HG03196 (cell line): ENCODE measurements around the gene ACSS1.

Experiments used
- ATAC-seq: cut with Tn5 transposase; IDR thresholded peaks from one replicate; pipeline ENCODE4 v1.9.1; 2021; ENCODE audit not compliant: unreplicated experiment

ACSS1 gene

GRCh38 chr20:24980291-24981053 lies 77.5 kb downstream of the ACSS1 start:
- ATAC-seq = no peak

DNA sequence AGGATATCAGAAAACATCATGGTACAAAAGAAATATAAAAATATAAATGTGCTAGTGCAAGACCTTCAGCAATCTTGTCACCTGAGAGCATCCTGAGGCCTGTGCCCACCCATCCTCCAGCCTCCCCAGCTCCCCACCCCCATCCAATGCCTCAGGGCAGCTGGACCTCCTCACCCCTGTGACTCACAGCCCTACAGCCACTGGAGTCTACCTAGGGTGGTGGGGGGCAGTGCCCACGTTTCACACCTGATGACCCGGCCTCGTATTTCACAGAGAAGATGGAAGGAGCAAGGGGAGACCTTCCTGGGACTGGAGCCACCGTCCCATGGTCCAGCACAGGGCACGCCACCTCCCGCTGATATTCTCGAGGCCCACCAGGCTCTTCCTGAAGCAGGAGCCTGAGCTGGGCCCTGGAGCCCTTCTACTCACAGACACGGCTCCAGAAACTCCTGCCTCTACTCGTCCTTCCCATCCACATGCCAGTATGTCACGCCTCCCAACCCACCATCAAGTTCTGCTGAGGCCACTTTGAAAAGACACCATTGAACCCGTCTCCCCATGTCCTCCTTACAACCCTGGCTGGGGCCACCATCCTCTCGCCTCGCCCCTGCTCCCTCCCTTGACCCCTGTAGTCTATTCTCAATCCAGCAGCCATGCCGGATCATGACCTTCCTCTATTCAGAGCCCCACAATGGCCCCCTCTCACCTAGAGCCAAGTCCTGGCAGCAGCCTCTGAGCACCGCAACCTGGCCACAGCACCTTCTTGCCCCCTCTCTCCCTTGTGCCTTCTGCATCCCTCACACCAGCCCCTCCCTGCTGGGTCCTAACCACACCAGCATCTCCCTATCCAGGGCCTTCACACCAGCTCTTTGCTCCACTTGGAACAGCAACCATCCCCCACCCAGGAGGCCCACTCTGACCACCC lies 78.6 kb downstream of the ACSS1 start:
- ATAC-seq = no peak

DNA sequence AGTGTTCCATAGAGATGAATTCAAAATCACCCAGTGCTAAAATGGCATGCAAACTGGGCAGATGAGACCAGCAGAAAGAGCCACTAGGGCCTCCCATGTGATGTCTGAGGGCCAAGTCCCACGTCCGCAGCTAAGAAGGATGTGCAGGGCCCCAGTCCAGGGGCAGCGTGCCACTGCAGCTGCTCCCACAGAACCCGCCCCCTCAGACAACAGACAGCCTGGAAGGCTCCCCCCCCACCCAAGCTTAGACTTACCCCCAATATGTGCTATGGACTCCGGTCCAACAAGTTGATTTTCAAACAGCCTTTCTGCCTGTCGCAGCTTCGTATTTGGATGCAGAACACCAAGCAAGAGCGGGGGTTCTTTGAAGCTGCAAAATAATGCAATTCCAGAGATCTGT lies 79.4 kb downstream of the ACSS1 start:
- ATAC-seq = no peak

DNA sequence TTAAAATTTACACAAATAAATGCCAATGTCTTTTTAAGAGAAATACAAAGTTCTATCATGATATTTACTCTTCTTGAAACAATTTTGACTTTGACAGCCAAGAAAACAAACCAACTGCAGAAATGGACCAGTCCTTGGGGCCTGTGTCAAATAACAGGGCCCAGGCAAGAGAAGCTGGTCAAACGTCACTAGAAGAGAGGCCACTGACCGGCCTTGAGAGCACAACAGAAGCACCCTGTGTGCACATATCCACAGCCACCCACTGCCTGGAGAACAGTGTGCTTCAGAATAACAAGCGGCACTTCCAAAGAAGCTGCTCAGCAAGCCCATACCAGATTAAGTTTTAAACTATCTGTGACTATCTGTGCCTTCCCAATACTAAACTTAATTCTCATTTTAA lies 80.1 kb downstream of the ACSS1 start:
- no peak for ATAC-seq

- no peak for ATAC-seq
Observed at GRCh38 chr20:24977336-24977735, 80.6 kb downstream of the ACSS1 start.

- no peak for ATAC-seq
Observed at GRCh38 chr20:24972341-24972740, 85.6 kb downstream of the ACSS1 start.

- no peak for ATAC-seq
Observed at GRCh38 chr20:24971376-24972101, 86.4 kb downstream of the ACSS1 start.

GRCh38 chr20:24970754-24971153 lies 87.2 kb downstream of the ACSS1 start:
- no peak for ATAC-seq

- ATAC-seq = no peak
Observed at GRCh38 chr20:24970030-24970553, 87.8 kb downstream of the ACSS1 start.

DNA sequence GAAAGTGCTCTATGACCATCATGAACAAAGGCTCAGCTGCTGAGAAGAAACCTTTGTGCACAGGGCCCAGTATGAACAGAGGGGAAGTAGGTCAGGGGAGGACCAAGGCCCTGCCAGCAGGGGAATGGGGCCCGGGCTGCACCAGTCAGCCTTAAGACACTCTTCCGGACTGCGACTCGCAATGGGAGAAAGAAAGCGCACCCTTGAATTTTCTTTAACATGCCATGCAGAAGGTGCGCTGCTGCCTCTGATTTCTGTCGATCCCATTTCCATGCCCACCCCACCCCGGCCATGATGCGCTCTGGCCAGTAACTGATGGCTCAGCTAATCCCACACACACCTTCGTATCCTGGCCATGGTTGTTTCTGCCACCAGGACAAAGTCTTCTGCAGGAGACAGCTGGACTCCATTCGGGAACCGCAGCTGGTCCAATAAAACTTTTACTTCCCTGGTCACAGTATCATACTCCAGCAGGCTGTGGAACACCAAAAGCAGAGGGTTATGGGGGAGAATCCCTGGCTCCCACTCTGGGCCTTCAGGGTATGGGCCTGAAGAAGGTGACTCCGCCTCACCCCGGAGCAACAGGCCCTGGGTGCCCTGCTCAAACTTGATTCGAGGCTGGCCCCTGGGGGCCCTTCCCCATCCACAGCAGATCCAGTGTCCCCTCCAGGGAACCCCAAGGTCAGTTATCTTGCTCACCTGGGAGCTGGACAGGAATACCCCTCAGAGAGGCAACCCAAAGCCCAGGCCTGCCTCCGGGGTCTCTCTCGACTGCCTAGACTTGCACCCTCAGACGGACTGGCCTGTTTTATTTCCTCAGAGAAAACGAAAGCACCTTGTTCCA lies 88.5 kb downstream of the ACSS1 start:
- ATAC-seq = no peak

GRCh38 chr20:24968278-24968800 lies 89.6 kb downstream of the ACSS1 start:
- no peak for ATAC-seq

DNA sequence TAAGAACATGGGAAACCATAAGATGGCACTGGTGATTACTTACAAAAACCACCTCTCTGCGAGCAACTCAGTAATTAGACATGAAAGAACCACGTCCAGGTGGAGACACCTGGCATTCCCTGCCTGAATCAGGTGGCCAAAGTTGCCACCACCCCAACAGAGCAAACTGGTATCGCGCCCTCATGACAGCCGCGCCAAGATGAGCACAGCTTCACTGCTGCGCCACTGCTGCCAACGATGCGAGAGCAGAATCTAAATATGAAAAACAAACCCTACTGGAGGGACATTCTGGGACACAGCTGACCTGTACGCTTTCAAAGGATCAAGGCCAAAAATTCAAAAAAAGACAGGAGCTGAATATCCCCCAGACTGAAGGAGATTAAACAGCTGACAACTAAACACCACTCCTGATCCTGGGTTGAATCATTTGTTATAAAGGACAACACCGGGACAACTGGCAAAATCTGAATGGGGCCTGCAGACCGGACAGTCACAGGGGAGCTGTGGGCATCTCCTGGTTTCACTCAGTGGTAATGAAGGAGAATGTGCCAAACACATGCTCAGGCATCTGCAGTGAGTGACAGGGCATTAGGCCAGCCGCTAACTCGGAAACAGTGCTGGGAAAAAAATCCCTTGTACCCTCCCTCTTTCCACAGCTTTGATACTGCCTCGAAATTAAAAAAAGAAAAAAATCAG lies 91.5 kb downstream of the ACSS1 start:
- no peak for ATAC-seq

GRCh38 chr20:24965065-24965919 lies 92.6 kb downstream of the ACSS1 start:
- ATAC-seq = no peak

- ATAC-seq = no peak
Observed at GRCh38 chr20:24964506-24964840, 93.5 kb downstream of the ACSS1 start.

DNA sequence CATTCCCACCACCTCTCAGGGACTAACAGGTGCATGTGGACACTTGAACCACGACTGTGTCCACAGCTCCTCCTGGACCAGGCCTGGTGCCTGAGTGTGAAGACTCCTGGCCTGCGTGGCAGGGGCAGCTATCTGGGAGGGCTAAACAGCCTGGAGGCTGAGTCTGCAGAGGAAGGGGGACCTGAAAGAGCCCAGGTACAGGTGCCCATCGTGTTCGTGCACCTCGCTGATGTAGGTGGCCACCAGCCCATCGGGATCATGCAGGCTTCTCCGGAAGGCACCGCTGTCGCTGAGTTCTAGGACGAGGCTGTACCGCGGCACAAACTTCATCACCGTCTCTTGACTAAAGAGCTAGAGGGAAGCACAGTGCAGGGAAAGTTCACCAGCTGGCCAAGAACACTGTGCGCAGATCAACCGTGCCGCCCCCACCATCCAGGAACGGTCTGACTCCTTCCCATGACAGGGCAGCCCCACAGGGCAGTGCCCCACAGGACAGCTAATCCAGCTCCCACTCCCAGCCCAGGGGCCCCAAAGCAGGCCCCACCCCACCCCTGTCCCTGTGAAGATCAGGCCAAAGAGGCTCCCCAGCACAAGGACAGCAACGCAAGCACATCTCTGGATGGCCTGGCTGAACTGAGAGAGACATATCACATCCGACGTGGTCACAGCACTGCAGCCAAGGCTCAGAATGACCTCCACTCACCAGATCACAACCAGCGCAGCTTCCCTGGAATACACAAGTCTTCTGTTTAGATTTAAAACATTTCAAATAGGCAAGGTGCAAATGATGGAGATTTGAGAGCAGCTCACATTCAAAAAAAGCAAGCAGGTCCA lies 94.0 kb downstream of the ACSS1 start:
- ATAC-seq = no peak

DNA sequence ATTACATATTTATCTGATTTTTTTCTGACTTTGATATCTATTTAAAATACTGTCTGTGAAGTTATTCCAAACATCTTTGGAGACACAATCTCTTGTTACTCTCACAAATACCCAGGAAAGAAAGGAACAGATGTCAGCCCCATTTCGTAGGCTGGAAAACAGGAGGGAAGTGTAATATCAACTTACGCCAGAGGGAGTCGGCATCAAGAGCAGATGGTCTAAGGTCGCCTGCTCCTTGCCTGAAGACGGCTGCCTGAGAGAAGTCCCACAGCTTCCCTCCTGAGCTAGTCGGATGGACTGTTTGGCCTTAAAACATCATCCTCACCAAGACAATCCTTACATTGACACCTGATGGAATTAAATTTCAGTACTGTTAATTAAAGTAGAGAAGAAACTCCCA lies 95.4 kb downstream of the ACSS1 start:
- no peak for ATAC-seq

DNA sequence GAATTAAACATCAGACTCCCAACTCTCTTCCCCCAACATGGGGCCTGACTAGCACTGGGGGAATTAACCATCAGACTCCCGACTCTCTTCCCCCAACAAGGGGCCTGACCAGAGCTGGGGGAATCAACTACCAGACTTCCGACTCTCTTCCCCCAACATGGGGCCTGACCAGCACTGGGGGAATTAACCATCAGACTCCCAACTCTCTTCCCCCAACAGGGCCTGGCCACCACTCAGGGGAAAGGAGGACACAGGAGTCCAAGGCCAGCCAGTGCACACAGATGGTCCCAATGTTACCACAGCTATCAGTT lies 95.8 kb downstream of the ACSS1 start:
- ATAC-seq = no peak
